Measurements from ENCODE around the gene MEX3D.
A peak's percentile ranks its signal among the peaks of the same experiment; 100 is the strongest.

Gene MEX3D

DNA sequence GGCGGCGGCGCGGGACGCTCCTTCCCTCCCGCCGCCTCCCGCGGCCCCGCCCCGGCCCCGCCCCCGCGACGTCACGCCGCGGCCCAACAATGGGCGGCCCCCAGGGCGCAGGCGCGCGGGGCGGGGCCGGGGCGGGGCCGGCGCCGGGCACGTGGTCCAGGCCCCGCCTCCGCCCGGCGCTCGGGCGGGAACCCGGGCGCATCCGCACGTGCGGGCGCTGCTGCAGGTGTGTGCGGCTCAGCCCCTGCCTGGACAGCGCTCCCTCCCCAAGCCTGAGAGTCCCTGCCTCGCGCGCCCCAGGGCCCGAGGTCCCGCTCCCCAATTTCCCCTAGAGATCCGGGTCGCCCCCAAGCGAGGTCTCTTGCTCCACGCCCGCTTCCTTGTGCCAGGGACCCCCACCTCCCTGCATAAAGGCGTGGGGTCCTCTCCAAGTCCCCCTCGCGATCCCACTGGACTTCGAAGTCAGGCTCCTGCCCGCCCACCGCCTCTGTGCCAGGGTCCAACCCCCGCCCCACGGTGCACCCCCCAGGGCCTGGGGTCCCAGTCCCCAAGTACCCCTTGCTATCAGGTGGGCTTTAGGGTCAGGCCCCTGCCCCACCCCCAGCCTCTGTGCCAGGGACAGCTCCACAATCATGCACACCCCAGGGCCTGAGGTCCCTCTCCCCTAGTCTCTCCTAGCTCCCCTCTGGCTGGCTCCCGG lies at the start of gene MEX3D:
Gene MEX3D (minus strand): TSS at position 6 of the 700 bp plus-strand sequence. CDS start 267 bp downstream, outside the sequence.
- peak; percentile 30 for DNase-seq

DNA sequence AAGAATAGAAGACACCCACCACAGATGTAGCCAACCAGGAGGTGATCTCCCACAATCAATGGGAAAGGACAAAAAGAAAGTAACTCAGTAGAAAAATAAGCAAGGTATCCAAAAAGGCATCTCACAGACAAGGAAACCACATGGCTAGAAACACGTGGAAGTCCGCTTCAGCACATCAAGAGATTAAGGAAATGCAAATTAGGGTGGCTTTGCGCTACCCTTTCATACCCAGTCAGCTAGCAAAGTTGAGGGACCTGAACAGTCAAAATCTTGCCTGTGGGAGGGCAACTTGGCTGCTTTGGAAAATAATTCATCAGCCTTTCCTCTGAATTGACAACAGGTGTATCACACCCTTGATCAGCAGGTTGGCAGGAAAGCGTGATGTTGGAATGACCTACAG lies 48.8 kb upstream of the MEX3D start:
- no peak for DNase-seq

DNA sequence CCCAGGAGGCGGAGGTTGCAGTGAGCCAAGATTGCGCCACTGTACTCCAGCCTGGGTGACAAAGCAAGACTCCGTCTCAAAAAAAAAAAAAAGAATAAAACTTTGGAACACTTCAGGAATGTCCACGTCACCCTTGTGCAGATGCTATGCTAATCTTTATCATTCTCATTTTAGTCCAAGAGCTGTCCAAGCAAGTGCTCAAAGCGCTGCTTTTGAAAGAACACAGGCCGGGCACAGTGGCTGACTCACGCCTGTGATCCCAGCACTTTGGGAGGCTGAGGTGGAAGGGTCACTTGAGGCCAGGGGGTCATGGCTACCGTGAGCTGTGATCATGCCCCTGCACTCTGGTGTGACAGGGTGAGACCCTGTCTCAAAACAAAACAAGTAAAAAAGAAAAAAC lies 48.3 kb upstream of the MEX3D start:
- no peak for DNase-seq

DNA sequence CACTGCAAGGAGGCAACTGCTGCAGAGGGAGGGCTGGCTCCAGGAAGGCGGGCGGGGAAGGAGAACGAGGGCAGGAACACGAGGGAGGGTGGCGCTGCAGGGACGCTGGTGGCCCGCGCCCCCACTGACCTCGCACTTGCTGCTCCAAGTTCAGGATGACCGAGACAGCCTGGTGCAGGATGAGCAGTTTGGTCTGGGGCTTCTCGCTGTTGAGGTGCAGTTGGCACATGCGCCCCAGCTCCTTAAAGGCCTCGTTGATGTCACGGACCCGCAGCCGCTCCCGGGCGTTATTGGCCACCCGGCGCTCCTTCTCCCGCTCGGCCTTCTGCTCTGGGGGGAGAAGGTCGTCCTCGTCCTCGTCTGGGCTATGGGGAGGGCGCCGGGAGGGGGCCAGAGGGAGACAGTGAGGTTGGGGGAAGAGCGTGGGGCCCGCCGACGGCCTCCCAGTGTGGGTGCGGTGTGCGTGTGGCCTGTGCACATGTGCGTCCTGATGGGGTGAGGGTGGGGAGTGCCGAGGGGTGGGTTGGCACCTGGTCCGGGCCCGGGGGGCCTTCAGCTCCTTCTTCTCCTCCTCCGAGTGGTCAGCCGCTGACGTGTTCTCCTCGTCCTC lies 47.1 kb upstream of the MEX3D start:
- DNase-seq: no peak

DNA sequence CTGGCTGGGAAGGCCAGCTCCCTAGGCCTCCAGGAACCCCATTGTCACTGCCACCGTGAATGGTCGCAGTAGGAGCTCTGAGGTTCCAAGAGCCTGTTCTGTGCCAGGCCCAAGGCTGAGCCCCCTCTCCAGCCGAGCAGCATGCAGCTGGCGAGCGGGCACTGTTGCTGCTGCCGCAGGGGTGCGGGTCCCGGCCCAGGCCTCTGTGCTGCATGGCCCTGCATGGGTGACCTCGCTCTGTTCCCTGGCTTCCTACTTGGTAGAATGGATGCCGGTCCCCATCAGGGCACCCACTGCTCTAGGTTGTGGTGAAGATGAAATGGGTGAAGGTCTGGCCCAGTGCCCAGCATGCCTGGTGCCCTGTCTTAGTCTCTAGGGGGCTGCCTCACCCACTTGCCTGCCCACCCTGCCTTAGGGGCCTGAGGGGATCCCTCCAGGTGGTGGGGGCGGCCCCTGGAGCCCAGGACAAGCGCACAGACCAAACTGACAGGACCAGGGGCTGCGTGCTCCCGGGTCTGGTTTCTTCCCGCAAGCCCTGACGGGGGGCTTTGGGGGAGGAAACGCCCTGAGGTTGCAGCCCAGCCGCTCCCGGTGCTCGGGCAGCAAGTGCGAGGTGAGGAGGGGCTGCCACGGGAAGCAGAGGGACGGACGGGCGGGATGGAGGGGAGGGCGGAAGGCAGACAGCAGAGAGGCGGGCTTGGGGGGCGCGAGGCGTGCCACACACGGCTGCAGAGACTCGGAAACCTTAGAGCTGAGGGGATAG lies 45.9 kb upstream of the MEX3D start:
- no peak for DNase-seq

DNA sequence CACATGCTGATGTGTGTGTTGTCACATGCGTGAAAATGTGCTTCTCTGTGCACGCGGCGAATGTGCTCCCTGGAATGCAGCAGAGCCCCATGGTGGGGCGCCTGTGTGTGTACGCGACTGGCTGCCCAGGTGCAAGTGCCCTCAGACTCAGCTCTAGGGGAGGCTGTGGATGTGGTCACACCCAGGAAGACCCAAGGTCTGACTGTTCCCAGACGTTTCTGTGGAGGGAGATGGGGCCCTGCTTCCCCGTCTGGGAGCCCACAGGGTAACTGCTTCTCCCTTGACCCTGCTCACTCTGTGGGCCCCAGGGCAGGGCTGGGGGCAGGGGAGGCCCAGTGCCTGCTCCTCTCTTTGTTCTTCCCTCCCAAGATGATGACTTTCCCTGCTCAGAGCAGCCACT lies 45.0 kb upstream of the MEX3D start:
- no peak for DNase-seq

DNA sequence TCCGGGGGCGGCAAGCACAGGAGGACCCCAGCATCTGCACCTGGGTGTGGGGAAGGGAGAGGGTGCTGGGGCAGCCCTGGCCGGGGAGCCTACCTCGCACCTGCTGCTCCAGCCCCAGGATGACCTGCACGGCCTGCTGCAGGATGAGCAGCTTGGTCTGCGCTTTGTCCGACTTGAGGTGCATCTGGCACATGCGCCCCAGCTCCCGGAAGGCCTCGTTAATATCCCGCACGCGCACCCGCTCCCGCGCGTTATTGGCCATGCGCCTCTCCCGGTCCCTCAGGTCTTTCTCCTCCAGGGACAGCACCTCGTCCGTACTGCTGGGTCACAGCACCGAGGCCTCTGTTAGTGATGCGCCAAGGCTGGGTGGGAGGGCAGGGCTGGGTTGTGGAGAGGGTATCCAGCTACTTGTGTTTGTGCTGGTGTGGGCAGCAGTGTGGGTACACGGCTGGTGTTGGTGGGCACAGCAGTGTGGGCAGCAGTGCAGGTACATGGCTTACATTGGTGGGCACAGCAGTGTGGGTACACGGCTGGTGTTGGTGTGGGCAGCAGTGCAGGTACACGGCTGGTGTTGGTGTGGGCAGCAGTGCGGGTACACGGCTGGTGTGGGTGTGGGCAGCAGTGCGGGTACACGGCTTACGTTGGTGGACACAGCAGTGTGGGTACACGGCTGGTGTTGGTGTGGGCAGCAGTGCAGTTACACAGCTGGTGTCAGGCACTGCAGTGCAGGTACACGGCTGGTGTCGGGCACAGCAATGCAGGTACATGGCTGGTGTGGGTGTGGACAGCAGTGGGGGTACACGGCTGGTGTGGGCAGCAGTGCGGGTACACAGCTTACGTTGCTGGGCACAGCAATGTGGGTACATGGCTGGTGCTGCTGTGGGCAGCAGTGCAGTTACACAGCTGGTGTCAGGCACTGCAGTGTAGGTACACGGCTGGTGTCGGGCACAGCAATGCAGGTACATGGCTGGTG lies 44.3 kb upstream of the MEX3D start:
- DNase-seq: no peak

DNA sequence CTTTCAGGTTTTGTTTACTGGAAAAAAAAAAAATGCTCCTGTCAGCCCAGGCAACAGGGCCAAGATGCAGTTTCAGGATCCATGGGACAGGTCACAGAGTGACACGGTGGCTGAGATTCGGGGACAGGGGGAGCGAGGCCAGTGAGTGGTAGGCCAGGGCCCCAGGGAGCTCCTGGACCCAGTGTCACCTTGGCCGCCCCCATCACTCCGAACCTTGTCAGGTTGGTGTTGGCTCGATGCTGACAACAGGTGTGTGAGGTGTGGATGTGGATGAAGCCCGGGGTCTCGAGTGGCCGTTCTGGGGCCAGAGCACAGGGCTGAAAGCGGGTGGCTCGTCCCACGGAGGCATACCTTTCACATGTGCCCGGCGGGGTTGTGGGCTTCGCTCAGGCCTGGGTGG lies 43.2 kb upstream of the MEX3D start:
- DNase-seq: no peak

DNA sequence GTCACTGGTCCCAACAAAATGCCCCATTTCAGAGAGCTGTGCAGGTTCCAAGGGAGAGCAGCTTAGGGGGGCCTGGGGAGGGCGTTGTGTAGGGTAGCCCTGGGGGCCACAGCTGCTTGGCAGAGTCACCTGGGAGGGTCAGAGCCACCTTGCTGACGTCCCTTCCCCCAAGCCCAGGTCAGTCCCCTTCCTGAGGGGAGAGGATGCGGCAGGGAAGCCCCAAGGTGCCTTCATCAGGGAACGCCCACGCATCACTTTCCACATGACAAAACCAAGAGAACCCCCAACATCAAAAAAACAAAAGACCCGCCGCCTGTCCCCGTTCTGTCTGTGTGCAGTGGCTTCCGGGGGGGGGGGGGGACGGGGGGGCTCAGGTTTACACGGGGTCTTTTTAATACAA lies 42.5 kb upstream of the MEX3D start:
- DNase-seq: no peak

DNA sequence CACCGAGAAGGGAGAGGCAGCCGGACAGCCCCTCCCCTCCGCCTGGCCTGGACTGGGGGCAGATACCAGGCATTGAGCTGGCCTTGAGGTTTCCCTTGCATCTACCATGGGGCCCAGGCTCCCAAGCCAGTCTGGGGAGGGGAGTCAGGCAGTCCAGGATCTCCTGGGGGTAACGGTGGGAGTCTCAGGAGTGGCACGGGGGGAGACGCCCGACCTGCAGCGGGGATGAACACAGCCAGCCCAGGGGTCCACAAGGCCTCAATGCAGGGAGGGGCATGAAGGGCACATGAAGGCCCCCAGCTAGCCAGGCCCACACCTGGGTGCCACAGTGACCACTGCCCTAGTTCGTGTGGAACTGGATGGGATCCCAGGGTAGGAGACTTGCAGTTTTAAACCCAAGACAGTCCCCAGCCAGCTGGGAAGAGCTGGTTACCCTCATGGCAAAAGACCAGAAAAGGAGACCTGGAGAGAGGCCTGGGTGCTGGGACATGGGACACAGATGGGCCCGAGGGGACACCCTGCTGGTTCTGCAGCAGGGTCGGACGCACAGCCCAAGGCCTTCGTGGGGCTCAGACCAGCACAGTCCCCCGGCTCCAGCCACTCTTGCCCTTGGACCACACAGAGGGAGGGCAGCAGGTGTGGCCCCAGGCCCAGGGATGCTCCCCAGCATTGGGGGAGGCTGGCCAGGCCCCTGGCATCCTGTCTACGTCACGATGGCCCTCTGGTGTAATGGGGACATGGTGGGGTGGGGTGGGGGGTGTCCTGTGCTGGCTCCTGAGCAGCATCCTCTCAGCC lies 41.8 kb upstream of the MEX3D start:
- DNase-seq: no peak

DNA sequence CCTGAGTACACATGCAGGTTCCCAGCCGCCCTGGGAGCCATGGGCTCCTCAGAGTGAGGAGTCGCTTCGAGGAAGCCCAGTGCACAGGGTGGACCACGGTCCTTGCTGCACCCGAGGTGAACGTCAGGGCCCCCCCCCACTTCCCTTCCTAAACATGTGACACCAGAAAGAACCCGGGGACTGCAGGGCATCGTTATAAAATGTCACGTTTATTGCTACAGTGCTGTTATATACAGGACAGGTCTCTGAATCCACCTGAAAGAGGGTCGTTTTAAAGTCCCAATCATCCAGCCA lies 40.9 kb upstream of the MEX3D start:
- no peak for DNase-seq

DNA sequence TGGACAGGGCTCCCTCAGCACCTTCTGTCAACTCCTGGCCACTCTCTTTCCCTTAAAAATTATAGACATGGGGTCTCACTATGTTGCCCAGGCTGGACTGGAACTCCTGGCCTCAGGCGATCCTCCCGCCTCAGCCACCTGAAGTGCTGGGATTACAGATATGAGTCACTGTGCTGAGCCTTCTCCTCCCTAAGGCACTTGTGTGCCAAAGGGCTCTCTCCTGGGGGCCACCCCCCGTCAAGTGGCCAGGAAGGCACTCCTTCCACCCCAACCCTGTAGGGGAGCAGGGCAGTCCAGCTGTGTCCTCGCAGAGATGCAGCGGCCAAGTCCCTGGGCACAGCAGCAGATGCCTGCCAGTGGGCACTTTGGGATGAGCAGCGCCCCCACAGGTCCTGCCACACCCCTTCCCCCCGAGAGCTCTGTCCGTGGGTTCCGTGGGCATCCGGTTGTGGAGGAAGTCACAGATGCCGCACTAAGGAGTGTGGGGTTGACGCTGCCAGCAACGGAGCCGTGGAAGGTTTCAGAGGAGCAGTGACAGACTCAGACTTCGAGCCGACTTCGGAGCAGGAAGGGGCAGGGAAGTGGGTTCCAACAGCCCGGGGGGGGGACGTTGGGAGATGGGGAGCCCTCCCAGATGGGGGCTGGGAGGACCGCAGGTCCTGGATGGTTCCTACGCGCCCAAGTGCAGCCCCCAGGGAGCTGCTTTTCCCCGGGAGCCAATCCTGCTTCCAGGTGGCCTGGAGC lies 40.4 kb upstream of the MEX3D start:
- no peak for DNase-seq

DNA sequence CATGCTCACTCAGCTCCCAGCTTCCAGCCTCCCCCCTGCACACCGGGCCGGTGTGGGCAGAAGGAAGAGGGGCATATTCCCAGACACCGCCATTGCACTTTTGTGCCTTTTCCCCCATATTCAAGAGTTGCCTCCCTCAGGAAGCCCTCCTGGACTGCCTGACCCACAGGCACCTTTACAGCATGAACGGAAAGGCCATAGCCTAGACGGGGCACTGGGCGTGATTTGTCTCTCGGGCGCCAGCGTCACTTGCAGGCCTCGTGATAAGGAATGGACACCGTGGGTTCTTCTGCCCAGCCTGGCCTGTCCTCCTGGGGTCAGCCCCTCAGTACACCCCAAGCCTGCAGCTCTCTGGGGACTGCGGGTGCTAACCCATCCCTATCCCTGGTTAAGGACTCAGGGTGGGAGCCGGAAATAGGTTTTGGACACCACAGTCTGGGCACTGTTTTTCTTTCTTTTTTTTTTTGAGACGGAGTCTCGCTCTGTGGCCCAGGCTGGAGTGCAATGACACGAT lies 38.1 kb upstream of the MEX3D start:
- DNase-seq: no peak

DNA sequence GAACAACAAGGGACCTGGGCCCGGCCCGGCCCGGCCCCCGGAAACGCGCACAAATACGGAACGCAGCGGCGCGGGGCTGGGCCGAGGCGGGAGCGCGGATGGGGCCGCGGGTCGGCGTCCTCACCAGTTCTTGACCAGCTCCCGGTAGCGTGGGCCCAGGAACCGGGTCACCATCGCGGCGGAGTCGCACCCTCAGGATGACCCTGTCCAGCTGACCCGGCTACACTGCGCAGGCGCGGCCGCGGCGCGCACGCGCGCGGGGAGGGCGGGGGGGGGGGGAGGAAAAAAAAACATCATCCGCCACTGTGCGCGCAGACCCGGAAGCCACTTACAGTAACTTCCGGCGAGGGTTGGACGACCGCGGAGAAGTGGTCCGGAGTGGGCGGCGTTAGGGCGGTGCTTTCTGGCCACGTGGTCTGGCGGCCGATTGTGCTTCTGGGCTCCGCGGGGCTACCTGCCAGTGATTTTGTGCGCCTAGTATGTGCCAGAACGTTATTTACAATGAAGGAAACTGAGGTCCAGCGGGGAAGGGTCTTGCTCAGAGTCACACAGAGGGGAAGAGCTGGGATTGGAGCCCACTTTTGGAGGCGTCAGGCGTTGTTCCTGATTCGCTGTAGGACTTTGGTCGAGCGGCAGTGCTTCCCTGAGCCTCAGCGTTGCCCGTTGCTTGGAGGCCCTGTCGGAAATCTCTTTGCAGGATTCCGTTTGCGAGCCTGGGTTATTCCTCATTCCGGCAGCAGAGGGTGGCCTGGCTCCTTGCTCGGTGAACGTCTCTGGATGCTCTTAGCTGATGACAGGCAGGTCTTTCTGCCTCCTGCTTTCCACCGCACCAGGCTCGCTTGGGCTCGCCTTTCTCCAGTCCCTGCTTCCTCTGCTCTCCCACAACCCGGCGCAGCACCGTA lies 37.4 kb upstream of the MEX3D start, which contains the start of gene UQCR11:
Gene UQCR11 (minus strand): TSS at position 227 of the 902 bp plus-strand sequence. CDS start 53 bp downstream, at position 174.
- peak; percentile 88 for DNase-seq

DNA sequence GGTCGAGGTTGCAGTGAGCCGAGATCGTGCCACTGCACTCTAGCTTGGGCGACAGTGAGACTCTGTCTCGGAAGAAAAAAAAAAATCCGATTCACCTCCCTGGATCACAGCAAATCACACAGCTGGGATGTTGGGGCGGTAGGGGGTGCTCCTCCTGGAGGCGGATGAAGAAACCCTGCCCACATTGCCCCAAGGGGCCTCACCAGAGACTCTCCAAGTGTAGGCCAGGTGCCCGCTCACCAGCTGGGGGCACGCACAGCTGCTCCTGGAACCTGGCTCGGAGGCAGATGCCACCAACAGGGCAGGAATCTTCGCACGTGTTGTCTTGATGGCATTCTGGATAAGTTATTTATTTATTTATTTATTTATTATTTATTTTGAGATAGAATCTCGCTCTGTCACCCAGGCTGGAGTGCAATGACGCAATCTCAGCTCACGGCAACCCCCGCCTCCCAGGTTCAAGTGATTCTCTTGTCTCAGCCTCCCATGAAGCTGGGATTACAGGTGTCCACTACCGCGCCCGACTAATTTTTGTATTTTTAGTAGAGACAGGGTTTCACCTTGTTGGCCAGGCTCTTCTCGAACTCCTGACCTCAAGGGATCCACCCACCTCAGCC lies 34.1 kb upstream of the MEX3D start:
- DNase-seq: no peak

DNA sequence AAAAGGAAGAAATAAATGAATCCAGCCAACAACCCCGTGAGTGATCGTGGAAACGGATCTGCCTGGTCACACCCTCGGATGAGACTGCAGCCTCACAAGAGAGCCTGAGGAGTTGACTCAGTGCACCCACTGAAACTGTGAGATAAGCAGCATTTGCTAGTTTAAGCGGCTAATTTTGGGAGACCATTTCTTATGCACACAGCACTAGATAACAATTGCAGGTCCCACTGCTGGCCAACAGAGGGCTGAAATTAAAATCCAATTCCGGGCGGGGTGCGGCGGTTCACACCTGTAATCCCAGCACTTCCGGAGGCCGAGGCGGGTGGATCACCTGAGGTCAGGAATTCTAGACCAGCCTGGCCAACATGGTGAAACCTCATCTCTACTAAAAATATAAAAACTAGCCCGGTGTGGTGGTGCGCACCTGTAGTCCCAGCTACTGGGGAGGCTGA lies 33.5 kb upstream of the MEX3D start:
- DNase-seq: no peak

DNA sequence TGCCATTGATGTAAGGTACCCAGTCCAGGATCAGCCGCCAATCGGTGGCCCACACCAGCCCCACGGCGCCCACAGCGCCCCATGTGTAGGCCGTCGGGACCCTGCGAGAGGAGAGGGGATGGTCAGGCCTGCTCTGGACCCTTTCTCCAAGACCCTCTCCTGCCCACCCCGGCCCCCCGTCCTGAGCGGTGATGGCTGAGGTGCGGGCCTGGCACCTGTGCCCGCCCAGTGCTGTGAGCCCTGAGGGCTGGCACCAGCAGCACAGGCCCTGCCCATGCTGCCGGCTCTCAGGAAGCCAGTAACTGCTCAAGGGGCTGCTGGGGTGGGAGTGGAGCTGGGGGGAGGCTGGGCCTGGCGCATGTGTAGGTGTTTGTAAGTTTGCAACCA lies 31.3 kb upstream of the MEX3D start:
- DNase-seq: no peak

DNA sequence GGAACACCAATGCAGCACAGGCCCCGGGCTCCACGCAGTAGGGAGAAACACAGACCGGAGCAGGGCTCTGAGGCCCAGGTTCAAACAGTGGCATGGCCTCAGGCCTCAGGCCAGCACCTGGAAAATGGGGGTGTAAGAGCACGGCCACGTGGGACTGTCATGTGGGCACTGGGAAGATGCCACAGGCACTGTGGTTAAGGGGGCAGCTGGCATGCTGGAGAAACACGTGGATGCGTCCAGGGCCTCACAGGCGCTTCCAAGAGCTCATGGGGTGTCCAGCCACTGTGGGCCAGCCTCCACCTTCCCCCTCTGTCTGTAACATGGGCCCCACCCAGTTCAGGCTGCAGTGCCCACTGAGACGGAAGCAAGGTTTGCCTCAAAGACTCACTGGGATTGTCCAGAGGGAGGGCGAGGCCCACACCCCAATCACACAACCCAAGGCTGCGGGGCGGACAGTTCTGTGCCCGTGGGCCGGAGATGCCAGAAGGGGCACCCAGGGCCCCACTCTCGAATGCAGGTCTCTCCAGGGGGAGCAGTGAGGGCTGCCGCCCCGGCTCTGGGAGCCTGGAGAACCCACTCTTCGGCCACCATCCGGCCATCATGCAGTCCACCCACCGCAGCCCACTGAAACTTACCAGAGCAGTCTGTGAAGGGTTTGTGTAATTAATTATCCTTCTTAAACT lies 30.8 kb upstream of the MEX3D start:
- no peak for DNase-seq

DNA sequence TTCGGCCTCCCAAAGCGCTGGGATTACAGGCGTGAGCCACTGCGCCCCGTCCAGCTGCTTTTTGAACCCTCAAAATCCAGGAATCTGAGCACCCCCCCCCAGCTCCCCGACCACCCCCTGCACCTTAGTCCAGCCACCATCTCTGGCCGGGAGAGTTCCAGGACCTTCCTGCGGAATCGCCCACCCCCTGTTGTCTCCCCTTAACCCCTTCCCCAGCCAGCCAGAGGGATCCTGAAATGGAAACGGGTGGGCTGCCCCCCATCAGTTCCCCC lies 25.3 kb upstream of the MEX3D start:
- DNase-seq: no peak
